H1 (cell line): ENCODE data around the gene DHCR7. TPM values are rescaled to one million over a fixed set of nuclear protein-coding genes. Genes with fewer than 3 reads are reported as not detected.

Source experiments
- CTCF ChIA-PET: fragments of 300-600 bp; sonication (Branson Sonifier 250); formaldehyde crosslinking; loops from one replicate; lab custom pipeline; 2021; ENCODE audit not compliant: partially characterized antibody; lab: Charles Lee
- POLR2A ChIA-PET: fragments of 300-600 bp; sonication (Branson Sonifier 250); formaldehyde crosslinking; loops from one replicate; lab custom pipeline; 2021; ENCODE audit warnings: inconsistent platforms; ENCODE audit not compliant: partially characterized antibody; lab: Charles Lee
- DNase-seq, 2 experiments: peaks; one replicate each; pipeline versions ENCODE4 v3.0.0 to v3.0.0-alpha.2; 2010 to 2022; ENCODE audit warnings: low spot score in 2 of 2, low read depth in 1 of 2, mixed read lengths in 1 of 2
- FAIRE-seq: peaks from 2 replicates; lab custom pipeline; 2011; peaks lifted over from hg19 to GRCh38; lab: Jason Lieb, UNC
- H2AFZ ChIP-seq: 2 replicates; pipeline ENCODE4 v1.8.1; 2012; ENCODE audit warnings: low read length, inconsistent platforms
- H2AK5ac ChIP-seq: 2 replicates; pipeline ENCODE4 v1.6.1; 2013; ENCODE audit warnings: low read depth, low read length
- H2BK120ac ChIP-seq: replicated peaks from 2 replicates; pipeline ENCODE3; 2013; ENCODE audit warnings: low read depth, low read length, inconsistent platforms
- H2BK12ac ChIP-seq: 2 replicates; pipeline ENCODE4 v1.6.1; 2013; ENCODE audit warnings: low read depth, low read length
- H2BK15ac ChIP-seq: 2 replicates; pipeline ENCODE4 v1.6.1; 2013; ENCODE audit warnings: low read length
- H2BK20ac ChIP-seq: 2 replicates; pipeline ENCODE4 v1.6.1; 2013; ENCODE audit warnings: low read length
- H2BK5ac ChIP-seq: 2 replicates; pipeline ENCODE4 v1.6.1; 2013; ENCODE audit warnings: low read depth, low read length
- H3K14ac ChIP-seq: 2 replicates; pipeline ENCODE4 v1.6.1; 2013; ENCODE audit warnings: inconsistent platforms; ENCODE audit not compliant: insufficient read length
- H3K18ac ChIP-seq: 2 replicates; pipeline ENCODE4 v1.6.1; 2013; ENCODE audit warnings: low read length; ENCODE audit errors: extremely low read depth
- H3K23ac ChIP-seq: 2 replicates; pipeline ENCODE4 v1.6.1; 2013; ENCODE audit warnings: inconsistent platforms; ENCODE audit not compliant: insufficient read length
- H3K23me2 ChIP-seq: 2 replicates; pipeline ENCODE4 v1.6.1; 2013; ENCODE audit warnings: low read depth, low read length
- H3K27ac ChIP-seq: 2 replicates; pipeline ENCODE4 v1.6.1; 2011; ENCODE audit warnings: low read depth, low read length, inconsistent platforms
- H3K27me3 ChIP-seq, 4 experiments: replicated peaks in 1 of 4; 1 replicate in 1 of 4; 2 replicates in 3 of 4; pipeline versions ENCODE4 v1.6.1 to v1.8.1; 2011 to 2013; ENCODE audit warnings: low read length in 3 of 4, mild to moderate bottlenecking in 3 of 4, inconsistent platforms in 2 of 4, mixed read lengths in 2 of 4, moderate library complexity in 1 of 4; ENCODE audit not compliant: control insufficient read depth in 3 of 4, insufficient read depth in 3 of 4; ENCODE audit errors: extremely low read depth in 1 of 4
- H3K36me3 ChIP-seq, 4 experiments: 2 replicates each; pipeline versions ENCODE4 v1.6.1 to v1.8.1; 2011 to 2013; ENCODE audit warnings: mild to moderate bottlenecking in 4 of 4, low read length in 3 of 4, moderate library complexity in 2 of 4, control low read depth in 1 of 4, inconsistent platforms in 1 of 4; ENCODE audit not compliant: insufficient read depth in 4 of 4, control insufficient read depth in 2 of 4
- H3K4ac ChIP-seq: replicated peaks from 2 replicates; pipeline ENCODE3; 2013; ENCODE audit warnings: low read length, low read depth, mixed read lengths, inconsistent platforms; ENCODE audit not compliant: insufficient read length
- H3K4me1 ChIP-seq, 4 experiments: replicated peaks in 1 of 4; 1 replicate in 1 of 4; 2 replicates in 3 of 4; pipeline versions ENCODE4 v1.6.1 to v1.8.1; 2011 to 2013; ENCODE audit warnings: low read length in 3 of 4, inconsistent platforms in 2 of 4, mixed read lengths in 1 of 4; ENCODE audit not compliant: insufficient read depth in 4 of 4, control insufficient read depth in 3 of 4
- H3K4me2 ChIP-seq, 2 experiments: 2 replicates each; pipeline versions ENCODE4 v1.6.1 to v1.8.1; 2011 to 2013; ENCODE audit warnings: low read depth in 2 of 2, low read length in 2 of 2, control low read depth in 1 of 2, inconsistent platforms in 1 of 2, mild to moderate bottlenecking in 1 of 2; ENCODE audit not compliant: insufficient read depth in 1 of 2
- H3K4me3 ChIP-seq, 4 experiments: fragments of 200-600, 300-600 bp in 1 of 4; sonication (generic), shearing (Covaris generic), sonication (Bioruptor Twin) in 1 of 4; 2 replicates each; pipeline versions ENCODE4 v1.5.1 to v1.8.1; 2011 to 2016; ENCODE audit warnings: low read length in 4 of 4, low read depth in 3 of 4, control low read depth in 2 of 4, inconsistent platforms in 2 of 4, mild to moderate bottlenecking in 2 of 4, mixed read lengths in 1 of 4, moderate library complexity in 1 of 4; ENCODE audit not compliant: insufficient read depth in 2 of 4; ENCODE audit errors: extremely low read depth in 1 of 4
- H3K56ac ChIP-seq: replicated peaks from 2 replicates; pipeline ENCODE3; 2013; ENCODE audit warnings: low read depth, mild to moderate bottlenecking, mixed read lengths, low read length, inconsistent platforms; ENCODE audit not compliant: insufficient read length
- H3K79me1 ChIP-seq: 2 replicates; pipeline ENCODE4 v1.6.1; 2013; ENCODE audit warnings: low read depth, low read length, control low read depth
- H3K79me2 ChIP-seq, 2 experiments: 2 replicates each; pipeline versions ENCODE4 v1.6.1 to v1.8.1; 2012 to 2013; ENCODE audit warnings: low read length in 2 of 2, mild to moderate bottlenecking in 2 of 2, inconsistent platforms in 1 of 2; ENCODE audit not compliant: insufficient read depth in 2 of 2, control insufficient read depth in 1 of 2
- H3K9ac ChIP-seq, 4 experiments: replicated peaks in 1 of 4; 1 replicate in 1 of 4; 2 replicates in 3 of 4; pipeline versions ENCODE4 v1.6.1 to v1.8.1; 2011 to 2013; ENCODE audit warnings: low read depth in 3 of 4, low read length in 3 of 4, control low read depth in 2 of 4, mild to moderate bottlenecking in 2 of 4, moderate library complexity in 2 of 4, inconsistent platforms in 1 of 4; ENCODE audit errors: extremely low read depth in 1 of 4
- H3K9me3 ChIP-seq, 2 experiments: 2 replicates each; pipeline versions ENCODE4 v1.6.1 to v1.8.1; 2012 to 2013; ENCODE audit warnings: mild to moderate bottlenecking in 2 of 2, moderate library complexity in 2 of 2, control low read depth in 1 of 2, inconsistent platforms in 1 of 2, low read depth in 1 of 2, low read length in 1 of 2, mixed read lengths in 1 of 2; ENCODE audit not compliant: insufficient read depth in 2 of 2
- H4K20me1 ChIP-seq, 2 experiments: replicated peaks in 1 of 2; 2 replicates each; pipeline versions ENCODE3 to v1.8.1; 2011 to 2013; ENCODE audit warnings: inconsistent platforms in 2 of 2, low read length in 2 of 2, mild to moderate bottlenecking in 1 of 2; ENCODE audit not compliant: insufficient read depth in 2 of 2, control insufficient read depth in 1 of 2
- H4K5ac ChIP-seq: 2 replicates; pipeline ENCODE4 v1.6.1; 2013; ENCODE audit warnings: low read length, low read depth, mixed read lengths, inconsistent platforms; ENCODE audit not compliant: insufficient read length
- H4K8ac ChIP-seq: 2 replicates; pipeline ENCODE4 v1.8.0; 2013; ENCODE audit warnings: mild to moderate bottlenecking, moderate library complexity, low read length, inconsistent platforms; ENCODE audit not compliant: insufficient read depth; ENCODE audit errors: extremely low read depth
- H4K91ac ChIP-seq: replicated peaks from 2 replicates; pipeline ENCODE3; 2013; ENCODE audit warnings: low read length, mixed read lengths, inconsistent platforms; ENCODE audit not compliant: insufficient read length
- ASH2L ChIP-seq: fragments of 200-600, 300-600 bp; sonication (generic); IDR thresholded peaks from one replicate; pipeline ENCODE4 v1.7.1; 2017; ENCODE audit warnings: low read length
- ATF2 ChIP-seq: IDR thresholded peaks from 2 replicates; pipeline ENCODE4 v1.6.1; 2012; ENCODE audit warnings: low read length, inconsistent platforms
- CTBP2 ChIP-seq: IDR thresholded peaks from 2 replicates; pipeline ENCODE4 v1.7.0; 2011; ENCODE audit warnings: borderline replicate concordance, mild to moderate bottlenecking, moderate library complexity, mixed read lengths, low read length; ENCODE audit not compliant: insufficient read depth, insufficient read length
- CTCF ChIP-seq, 3 experiments: IDR thresholded peaks; 1 replicate in 2 of 3; 2 replicates in 1 of 3; pipeline versions ENCODE4 v1.5.1 to v1.6.1; 2011; ENCODE audit warnings: low read length in 3 of 3, mild to moderate bottlenecking in 3 of 3, inconsistent platforms in 2 of 3, low read depth in 1 of 3, moderate library complexity in 1 of 3; ENCODE audit not compliant: insufficient read depth in 1 of 3; ENCODE audit errors: control extremely low read depth in 1 of 3
- EGR1 ChIP-seq: IDR thresholded peaks from 2 replicates; pipeline ENCODE4 v1.6.1; 2011; ENCODE audit warnings: low read depth, low read length, borderline replicate concordance
- JUND ChIP-seq: IDR thresholded peaks from 2 replicates; pipeline ENCODE4 v1.6.1; 2011; ENCODE audit warnings: mild to moderate bottlenecking, improper control_type of control experiment, low read length
- KDM4A ChIP-seq: IDR thresholded peaks from one replicate; pipeline ENCODE4 v1.7.1; 2012; ENCODE audit warnings: low read depth, mild to moderate bottlenecking, moderate library complexity, low read length, inconsistent platforms; ENCODE audit not compliant: severe bottlenecking
- POU5F1 ChIP-seq: IDR thresholded peaks from 2 replicates; pipeline ENCODE4 v1.6.1; 2011; ENCODE audit warnings: low read depth, mild to moderate bottlenecking, low read length, moderate library complexity
- RFX5 ChIP-seq: IDR thresholded peaks from 2 replicates; pipeline ENCODE4 v1.6.1; 2011; ENCODE audit warnings: low read depth, low read length, improper control_type of control experiment, borderline replicate concordance
- YY1 ChIP-seq: IDR thresholded peaks from 2 replicates; pipeline ENCODE4 v1.6.1; 2011; ENCODE audit warnings: low read depth, mild to moderate bottlenecking, low read length
- WGBS, 2 experiments: shearing (Covaris generic) in 1 of 2; methylation state at CpG; one replicate each; pipeline versions ENCODE4 v1.1.6 to v1.1.7; 2013 to 2015; ENCODE audit warnings: low lambda C conversion rate in 2 of 2, mixed read lengths in 2 of 2, inconsistent platforms in 1 of 2, low coverage in 1 of 2, missing lambda C conversion rate in 1 of 2; ENCODE audit not compliant: insufficient replicate concordance in 2 of 2, insufficient coverage in 1 of 2, insufficient read length in 1 of 2; ENCODE audit errors: extremely low coverage in 1 of 2, missing lambda C conversion rate in 1 of 2; 5-methylcytosine and 5-hydroxymethylcytosine counted together
- polyA plus RNA-seq, 7 experiments: library from polyadenylated mRNA; depleted of rRNA in 3 of 7; stranded (reverse) in 5 of 7; unstranded in 2 of 7; fragments of >200 nt in 5 of 7; fragments of 200-250 nt in 2 of 7; gene quantifications; 1 replicate in 5 of 7; 2 replicates in 1 of 7; 4 replicates in 1 of 7; pipeline versions ENCODE4 v1.2.1 to v1.2.3, GENCODE V29; 2011 to 2013; ENCODE audit warnings: missing spikeins in 2 of 7, mixed read lengths in 2 of 7
- total RNA-seq: library from RNA; stranded (reverse); fragmentation: NEBNext Ultra II Directional; extraction: Animal tissue kit (Norgen Biotek cat#: 25700); gene quantifications from 2 replicates; pipeline ENCODE4 v1.2.1, GENCODE V29; 2021

Gene DHCR7
- total and polyA plus RNA-seq, 2 of the 8 experiments (the other 6 are each of a cell fraction or from before 2014, with no cell fraction given): 144 to 157 TPM

DNA sequence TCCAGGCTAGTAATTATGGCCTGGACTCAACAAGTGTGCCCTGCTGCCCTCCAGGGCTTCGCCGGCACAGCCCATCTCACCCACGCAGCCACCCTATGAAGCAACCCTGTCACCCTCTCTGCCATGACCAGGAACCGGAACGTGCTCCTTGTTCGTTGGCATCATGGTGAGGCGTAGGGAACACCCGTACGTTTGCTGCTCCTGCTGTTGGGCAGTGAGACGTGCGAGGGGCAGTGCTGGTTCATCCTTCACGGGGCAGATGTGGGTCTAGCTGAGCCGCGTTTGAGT, 25.5 kb upstream of the DHCR7 start:
- Histone ChIP-seq H3K4me2 (no peak overlapping the region), H4K5ac (no peak overlapping the region), H2BK20ac (no peak overlapping the region), H3K9me3 (peaks cover 5 to 6% of the 10 kb centered on the region in 2 experiments; a peak in 3 of 4 replicates), H3K27me3 (no peaks in the 10 kb centered on the region), H2BK5ac (no peak overlapping the region), H3K27ac (no peak overlapping the region), H3K9ac (no peak overlapping the region), H3K23ac (no peak overlapping the region), H4K8ac (no peak overlapping the region), H3K18ac (no peak overlapping the region), H2BK12ac (no peak overlapping the region), H3K56ac (no peak overlapping the region), H2BK15ac (no peak overlapping the region), H3K14ac (no peak overlapping the region), H3K79me2 (no peaks in the 10 kb centered on the region), H2BK120ac (no peak overlapping the region), H4K91ac (no peak overlapping the region), H3K23me2 (no peaks in the 10 kb centered on the region), H3K4me3 (no peak overlapping the region), H2AK5ac (no peak overlapping the region), H2AFZ (no peak overlapping the region), H3K36me3 (peaks cover 0 to 22% (median 12%) of the 10 kb centered on the region in 4 experiments; a peak in 7 of 8 replicates), H3K79me1 (no peaks in the 10 kb centered on the region), H3K4me1 (peaks cover 0 to 9% (median 4%) of the 10 kb centered on the region in 4 experiments; a peak in 6 of 7 replicates), H3K4ac (no peak overlapping the region), H4K20me1 (peaks cover 4 to 14% of the 10 kb centered on the region in 2 experiments)
- POLR2A ChIA-PET: no interaction called here
- DNase-seq (no peak), FAIRE-seq (no peak)
- CTCF ChIA-PET: no interaction called here
- WGBS, 2 experiments: 97% methylated on average over 14 of the region's 14 CpGs; no CpG with 5 or more reads in 1 of the 2 experiments
- TF ChIP-seq KDM4A (no peak), YY1 (no peak), JUND (no peak), CTBP2 (no peak), RFX5 (no peak), ATF2 (no peak), CTCF (IDR thresholded peaks at IDR 0.05; ENCODE audit: control extremely low read depth in 1 of 3, insufficient read depth in 1 of 3, low read depth in 1 of 3, low read length in 3 of 3) (no peak), EGR1 (no peak), POU5F1 (no peak), ASH2L (no peak)
- TF ChIP-seq, all 59 proteins: peak for 0
